Neural cell (in vitro differentiated cells): ENCODE measurements around the gene PTPRZ1. TPM values are rescaled to one million over a fixed set of nuclear protein-coding genes. Genes with fewer than 3 reads are reported as not detected.

Experiments
- H2AFZ ChIP-seq: fragments of 200-600, 300-800 bp; sonication (generic), shearing (Covaris generic); 2 replicates; pipeline ENCODE4 v1.6.0; 2014; ENCODE audit warnings: low read depth, mild to moderate bottlenecking, antibody characterized with exemption, low read length, moderate library complexity
- H3F3A ChIP-seq: fragments of 200-600 bp; shearing (Covaris generic); 2 replicates; pipeline ENCODE4 v1.6.1; 2016; ENCODE audit warnings: mild to moderate bottlenecking, moderate library complexity, mixed read lengths, antibody characterized with exemption, low read length; ENCODE audit not compliant: insufficient read depth, poor library complexity, severe bottlenecking
- H3K27ac ChIP-seq: fragments of 200-600, 300-800 bp; sonication (generic), shearing (Covaris generic); 2 replicates; pipeline ENCODE4 v1.5.1; 2014; ENCODE audit warnings: mild to moderate bottlenecking, low read length, moderate library complexity
- H3K27me3 ChIP-seq: fragments of 300-800, 200-600 bp; sonication (generic), shearing (Covaris generic); 2 replicates; pipeline ENCODE4 v1.6.0; 2014; ENCODE audit warnings: mild to moderate bottlenecking, low read depth, low read length, moderate library complexity; ENCODE audit not compliant: insufficient read depth
- H3K36me3 ChIP-seq: fragments of 300-800, 200-600 bp; sonication (generic), shearing (Covaris generic); 2 replicates; pipeline ENCODE4 v1.5.1; 2014; ENCODE audit warnings: mild to moderate bottlenecking, antibody characterized with exemption, low read length, moderate library complexity; ENCODE audit not compliant: insufficient read depth
- H3K4me2 ChIP-seq: fragments of 300-800, 200-600 bp; sonication (generic), shearing (Covaris generic); 2 replicates; pipeline ENCODE4 v1.6.0; 2014; ENCODE audit warnings: mild to moderate bottlenecking, low read length
- H3K4me3 ChIP-seq: fragments of 300-800, 200-600 bp; sonication (generic), shearing (Covaris generic); 2 replicates; pipeline ENCODE4 v1.5.1; 2014; ENCODE audit warnings: mild to moderate bottlenecking, low read length, moderate library complexity
- H3K79me2 ChIP-seq: fragments of 200-600 bp; shearing (Covaris generic); replicated peaks from 2 replicates; pipeline ENCODE4 v1.6.0; 2014; ENCODE audit warnings: mild to moderate bottlenecking, low read length, moderate library complexity; ENCODE audit not compliant: insufficient read depth
- H3K9ac ChIP-seq: fragments of 300-800, 200-600 bp; sonication (generic), shearing (Covaris generic); 2 replicates; pipeline ENCODE4 v1.6.1; 2016; ENCODE audit warnings: mild to moderate bottlenecking, low read length, mixed read lengths
- H3K9me2 ChIP-seq: fragments of 200-600 bp; shearing (Covaris generic); 2 replicates; pipeline ENCODE4 v1.6.1; 2016; ENCODE audit warnings: mild to moderate bottlenecking, low read length, mixed read lengths; ENCODE audit not compliant: insufficient read depth
- H3K9me3 ChIP-seq: fragments of 200-600, 300-800 bp; sonication (generic), shearing (Covaris generic); 2 replicates; pipeline ENCODE4 v1.6.1; 2016; ENCODE audit warnings: mild to moderate bottlenecking, mixed run types, low read length, moderate library complexity, mixed read lengths
- H4K20me1 ChIP-seq: fragments of 200-600 bp; shearing (Covaris generic); 2 replicates; pipeline ENCODE4 v1.6.1; 2016; ENCODE audit warnings: mild to moderate bottlenecking, mixed run types; ENCODE audit not compliant: insufficient read depth
- CTCF ChIP-seq: fragments of 450-650 bp; IDR thresholded peaks from 2 replicates; pipeline ENCODE4 v1.5.1; 2014; ENCODE audit warnings: antibody characterized with exemption, mild to moderate bottlenecking, moderate library complexity; ENCODE audit not compliant: poor library complexity, severe bottlenecking
- EP300 ChIP-seq: fragments of 450-650 bp; conservative IDR thresholded peaks from 2 replicates; pipeline ENCODE4 v1.6.1; 2014; ENCODE audit warnings: antibody characterized with exemption, mild to moderate bottlenecking, moderate library complexity; ENCODE audit not compliant: poor library complexity, severe bottlenecking
- EZH2 ChIP-seq: fragments of 200-600, 300-800 bp; shearing (Covaris generic), sonication (generic); IDR thresholded peaks from 2 replicates; pipeline ENCODE4 v1.6.1; 2014; ENCODE audit warnings: antibody characterized with exemption, low read length, borderline replicate concordance, mild to moderate bottlenecking; ENCODE audit not compliant: insufficient read depth, poor library complexity, severe bottlenecking
- MXI1 ChIP-seq: fragments of 450-650 bp; conservative IDR thresholded peaks from 2 replicates; pipeline ENCODE4 v1.6.1; 2014; ENCODE audit warnings: antibody characterized with exemption, mild to moderate bottlenecking; ENCODE audit not compliant: poor library complexity, severe bottlenecking
- POLR2AphosphoS5 ChIP-seq: IDR thresholded peaks from 2 replicates; pipeline ENCODE4 v1.6.1; 2012
- RAD21 ChIP-seq: fragments of 450-650 bp; conservative IDR thresholded peaks from 2 replicates; pipeline ENCODE4 v1.6.1; 2014; ENCODE audit warnings: antibody characterized with exemption, mild to moderate bottlenecking, moderate library complexity
- REST ChIP-seq: IDR thresholded peaks from 2 replicates; pipeline ENCODE4 v1.6.1; 2012; ENCODE audit warnings: borderline replicate concordance
- SMC3 ChIP-seq: fragments of 450-650 bp; conservative IDR thresholded peaks from 2 replicates; pipeline ENCODE4 v1.6.1; 2014; ENCODE audit warnings: antibody characterized with exemption, mild to moderate bottlenecking, moderate library complexity; ENCODE audit not compliant: poor library complexity
- TAF1 ChIP-seq: IDR thresholded peaks from 2 replicates; pipeline ENCODE4 v1.6.1; 2012; ENCODE audit warnings: low read depth
- polyA plus RNA-seq: library from polyadenylated mRNA; depleted of rRNA; stranded (reverse); fragments of >200 nt; gene quantifications from 2 replicates; pipeline ENCODE4 v1.2.3, GENCODE V29; 2014

The PTPRZ1 gene
- polyA plus RNA-seq, 1 donor from 2014 or later, result 11.8 TPM

- Histone ChIP-seq H3K36me3 (no peaks in the 10 kb centered on the region), H3K9ac (no peak overlapping the region), H3K79me2 (peaks cover 20% of the 10 kb centered on the region), H4K20me1 (no peaks in the 10 kb centered on the region), H3K4me3 (no peak overlapping the region), H3K27ac (no peak overlapping the region), H3K9me2 (no peaks in the 10 kb centered on the region), H3K4me2 (no peak overlapping the region), H3K27me3 (no peaks in the 10 kb centered on the region), H3K9me3 (no peaks in the 10 kb centered on the region), H2AFZ (no peak overlapping the region), H3F3A (no peaks in the 10 kb centered on the region)
- TF ChIP-seq RAD21 (no peak), SMC3 (no peak), TAF1 (no peak), REST (no peak), EP300 (no peak), POLR2AphosphoS5 (no peak), CTCF (no peak), EZH2 (no peak), MXI1 (no peak)
Measured at GRCh38 chr7:121871188-121871587, 1.8 kb upstream of the PTPRZ1 start.

- peaks cover 43% of the 10 kb centered on the region for H3K79me2 ChIP-seq
- TF ChIP-seq EZH2, result no peak
- no peak for TF ChIP-seq REST
- no peak for TF ChIP-seq RAD21
- peak; percentile 35 for TF ChIP-seq SMC3
- TF ChIP-seq TAF1, result no peak
- TF ChIP-seq EP300, result no peak
- no peak for TF ChIP-seq CTCF
- TF ChIP-seq MXI1, result peak; percentile 49
Measured at GRCh38 chr7:121873289-121874194, 581 bp downstream of the PTPRZ1 start.

More at GRCh38 chr7:121873289-121874194, 581 bp downstream of the PTPRZ1 start:
- Histone ChIP-seq H3F3A (no peaks in the 10 kb centered on the region), H2AFZ (peak overlapping the region; percentile 78), H4K20me1 (no peaks in the 10 kb centered on the region), H3K9me2 (no peaks in the 10 kb centered on the region), H3K9me3 (no peaks in the 10 kb centered on the region), H3K27me3 (no peaks in the 10 kb centered on the region), H3K9ac (peak overlapping the region; percentile 72), H3K27ac (peak overlapping the region; percentile 25), H3K36me3 (no peaks in the 10 kb centered on the region), H3K4me2 (peak overlapping the region; percentile 65), H3K4me3 (peak overlapping the region; percentile 74)
